Gastrocnemius medialis (tissue), 4 donors: Measurements from ENCODE around the gene GALNT2.

Experiments
- POLR2A ChIP-seq, 2 donors: fragments of 450-650 bp; IDR thresholded peaks; one replicate each; pipeline ENCODE4 v1.6.1; 2017; ENCODE audit warnings: antibody characterized with exemption in 2 of 2, mild to moderate bottlenecking in 2 of 2, moderate library complexity in 2 of 2
- TF ChIP-seq, protein P1 (sequence below), 5 experiments: fragments of 450-650 bp in 3 of 5; fragments of 200-600 bp in 2 of 5; sonication (generic) in 2 of 5; IDR thresholded peaks in 4 of 5; conservative IDR thresholded peaks in 1 of 5; 1 replicate in 4 of 5; 2 replicates in 1 of 5; pipeline ENCODE4 v1.5.1; 2016 to 2019; ENCODE audit warnings: antibody characterized with exemption in 5 of 5, mild to moderate bottlenecking in 3 of 5, moderate library complexity in 3 of 5

DNA sequence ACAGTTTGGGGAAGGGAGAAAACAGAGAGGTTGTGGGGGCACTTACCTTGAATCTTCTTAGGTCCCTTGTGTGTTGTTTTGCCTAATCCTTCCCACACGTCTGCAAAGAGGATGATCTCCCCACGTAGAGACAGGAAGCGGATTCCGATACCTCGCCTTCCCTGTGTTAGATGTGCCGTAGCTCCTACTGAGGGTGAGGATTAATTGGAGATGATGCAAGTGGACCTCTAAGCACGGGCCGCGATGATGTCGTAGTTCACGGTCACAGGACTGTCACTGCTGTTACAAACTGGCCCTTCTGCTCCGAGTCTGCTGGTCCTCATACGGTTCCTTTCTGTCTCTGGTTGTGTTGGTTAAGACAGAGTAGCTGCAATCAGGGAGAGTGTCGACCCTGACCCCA, 27.7 kb downstream of the GALNT2 start:
- TF ChIP-seq, protein P1, sequence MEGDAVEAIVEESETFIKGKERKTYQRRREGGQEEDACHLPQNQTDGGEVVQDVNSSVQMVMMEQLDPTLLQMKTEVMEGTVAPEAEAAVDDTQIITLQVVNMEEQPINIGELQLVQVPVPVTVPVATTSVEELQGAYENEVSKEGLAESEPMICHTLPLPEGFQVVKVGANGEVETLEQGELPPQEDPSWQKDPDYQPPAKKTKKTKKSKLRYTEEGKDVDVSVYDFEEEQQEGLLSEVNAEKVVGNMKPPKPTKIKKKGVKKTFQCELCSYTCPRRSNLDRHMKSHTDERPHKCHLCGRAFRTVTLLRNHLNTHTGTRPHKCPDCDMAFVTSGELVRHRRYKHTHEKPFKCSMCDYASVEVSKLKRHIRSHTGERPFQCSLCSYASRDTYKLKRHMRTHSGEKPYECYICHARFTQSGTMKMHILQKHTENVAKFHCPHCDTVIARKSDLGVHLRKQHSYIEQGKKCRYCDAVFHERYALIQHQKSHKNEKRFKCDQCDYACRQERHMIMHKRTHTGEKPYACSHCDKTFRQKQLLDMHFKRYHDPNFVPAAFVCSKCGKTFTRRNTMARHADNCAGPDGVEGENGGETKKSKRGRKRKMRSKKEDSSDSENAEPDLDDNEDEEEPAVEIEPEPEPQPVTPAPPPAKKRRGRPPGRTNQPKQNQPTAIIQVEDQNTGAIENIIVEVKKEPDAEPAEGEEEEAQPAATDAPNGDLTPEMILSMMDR (IDR thresholded peaks at IDR 0.05 in 4 of 5, conservative IDR thresholded peaks at IDR 0.05 in 1 of 5): no peak
- no peak for TF ChIP-seq POLR2A (IDR thresholded peaks at IDR 0.05)
